HCT116 (cell line): Measurements from ENCODE around the gene VAV2. TPM values are rescaled to one million over a fixed set of nuclear protein-coding genes. Genes with fewer than 3 reads are reported as not detected.

Experiments
- ATAC-seq: fragments of 200-7000 bp; cut with Tn5 transposase; 2 replicates; pipeline ENCODE4 v1.9.1; 2020; ENCODE audit warnings: mild to moderate bottlenecking, moderate library complexity
- BruUV-seq: library from RNA; stranded (reverse); fragments of 400-500 nt; replicated peaks from 2 replicates; lab custom pipeline; 2021; lab: Mats Ljungman, UMichigan
- CTCF ChIA-PET: fragments of 300-600 bp; sonication (Branson Sonifier 250); formaldehyde crosslinking; loops from one replicate; lab custom pipeline; 2021; ENCODE audit warnings: antibody characterized with exemption; lab: Charles Lee
- POLR2A ChIA-PET: fragments of 300-600, 350-600 bp; sonication (Branson Sonifier 250); formaldehyde crosslinking; loops from one replicate; lab custom pipeline; 2021; ENCODE audit warnings: antibody characterized with exemption; lab: Charles Lee
- RAD21 ChIA-PET, 2 experiments: fragments of 300-600 bp; sonication (Branson Sonifier 250); formaldehyde crosslinking; loops; one replicate each; lab custom pipeline; 2023; ENCODE audit warnings: low total read pairs in 2 of 2; ENCODE audit not compliant: uncharacterized antibody in 2 of 2, unreplicated experiment in 2 of 2, low non-redundant PET in 1 of 2; lab: Charles Lee
- DNase-seq: peaks from one replicate; pipeline ENCODE4 v3.0.0-alpha.2; 2010; ENCODE audit warnings: low read depth, low spot score
- H2AFZ ChIP-seq: fragments of 200-600 bp; shearing (Covaris generic), sonication (generic); 2 replicates; pipeline ENCODE4 v1.6.1; 2017; ENCODE audit warnings: low read depth, mixed run types, mixed read lengths, antibody characterized with exemption, low read length; ENCODE audit not compliant: poor library complexity, severe bottlenecking
- H3K27ac ChIP-seq: 2 replicates; pipeline ENCODE4 v1.5.1; 2012; ENCODE audit warnings: low read depth, low read length
- H3K27me3 ChIP-seq: fragments of 200-600 bp; sonication (generic); 2 replicates; pipeline ENCODE4 v1.6.1; 2016; ENCODE audit warnings: mixed run types, low read length, mixed read lengths; ENCODE audit not compliant: insufficient read depth
- H3K36me3 ChIP-seq, 2 experiments: fragments of 200-500 bp in 1 of 2; fragments of 200-600 bp in 1 of 2; sonication (Bioruptor generic) in 1 of 2; sonication (generic) in 1 of 2; 2 replicates each; pipeline versions ENCODE4 v1.5.1 to v1.6.1; 2014 to 2016; ENCODE audit warnings: low read length in 2 of 2, inconsistent platforms in 1 of 2, mixed read lengths in 1 of 2, mixed run types in 1 of 2; ENCODE audit not compliant: insufficient read depth in 2 of 2, control insufficient read depth in 1 of 2
- H3K4me1 ChIP-seq, 2 experiments: fragments of 200-600 bp in 1 of 2; sonication (generic) in 1 of 2; 2 replicates each; pipeline versions ENCODE4 v1.5.1 to v1.6.1; 2012 to 2017; ENCODE audit warnings: low read length in 2 of 2, inconsistent platforms in 1 of 2, mild to moderate bottlenecking in 1 of 2, mixed read lengths in 1 of 2, mixed run types in 1 of 2, moderate library complexity in 1 of 2; ENCODE audit not compliant: insufficient read depth in 2 of 2, control insufficient read depth in 1 of 2
- H3K4me2 ChIP-seq: fragments of 200-600 bp; sonication (generic); 2 replicates; pipeline ENCODE4 v1.6.1; 2017; ENCODE audit warnings: mixed run types, low read length, mixed read lengths
- H3K4me3 ChIP-seq, 2 experiments: fragments of 200-600 bp in 1 of 2; sonication (generic) in 1 of 2; replicated peaks in 1 of 2; 2 replicates each; pipeline ENCODE4 v1.5.1; 2011 to 2016; ENCODE audit warnings: low read length in 2 of 2, control low read depth in 1 of 2, low read depth in 1 of 2, mild to moderate bottlenecking in 1 of 2, mixed read lengths in 1 of 2, mixed run types in 1 of 2
- H3K79me2 ChIP-seq: fragments of 200-600 bp; sonication (generic); 2 replicates; pipeline ENCODE4 v1.6.1; 2017; ENCODE audit warnings: mild to moderate bottlenecking, mixed run types, low read length, moderate library complexity, mixed read lengths; ENCODE audit not compliant: insufficient read depth
- H3K9ac ChIP-seq: fragments of 200-600 bp; sonication (generic); 2 replicates; pipeline ENCODE4 v1.6.1; 2016; ENCODE audit warnings: low read length, mixed read lengths
- H3K9me2 ChIP-seq: fragments of 200-600 bp; sonication (generic), shearing (Covaris generic); 2 replicates; pipeline ENCODE4 v1.6.1; 2017; ENCODE audit warnings: mixed run types, mild to moderate bottlenecking, moderate library complexity; ENCODE audit not compliant: insufficient read depth
- H3K9me3 ChIP-seq, 2 experiments: fragments of 200-500 bp in 1 of 2; fragments of 200-600 bp in 1 of 2; sonication (Bioruptor generic) in 1 of 2; sonication (generic) in 1 of 2; 2 replicates each; pipeline ENCODE4 v1.6.1; 2014 to 2017; ENCODE audit warnings: low read length in 2 of 2, mixed read lengths in 2 of 2, inconsistent platforms in 1 of 2, low read depth in 1 of 2, mild to moderate bottlenecking in 1 of 2, mixed run types in 1 of 2, moderate library complexity in 1 of 2; ENCODE audit not compliant: control insufficient read depth in 1 of 2, insufficient read depth in 1 of 2
- H4K20me1 ChIP-seq: fragments of 200-600 bp; sonication (generic), shearing (Covaris generic); 2 replicates; pipeline ENCODE4 v1.6.1; 2017; ENCODE audit warnings: mixed run types, mild to moderate bottlenecking, moderate library complexity; ENCODE audit not compliant: insufficient read depth
- CEBPB ChIP-seq: IDR thresholded peaks from 2 replicates; pipeline ENCODE4 v1.6.1; 2012; ENCODE audit warnings: low read depth
- CTCF ChIP-seq, 3 experiments: fragments of 200-600 bp in 1 of 3; sonication (generic) in 1 of 3; IDR thresholded peaks in 2 of 3; conservative IDR thresholded peaks in 1 of 3; 2 replicates each; pipeline ENCODE4 v1.5.1; 2012 to 2017; ENCODE audit warnings: low read depth in 2 of 3, low read length in 2 of 3, antibody characterized with exemption in 1 of 3, borderline replicate concordance in 1 of 3, control low read depth in 1 of 3, mild to moderate bottlenecking in 1 of 3, mixed read lengths in 1 of 3, mixed run types in 1 of 3, moderate library complexity in 1 of 3; ENCODE audit not compliant: insufficient read depth in 1 of 3
- ELF1 ChIP-seq: IDR thresholded peaks from 2 replicates; pipeline ENCODE4 v1.6.1; 2012; ENCODE audit warnings: low read depth, borderline replicate concordance
- EZH2 ChIP-seq: fragments of 200-600 bp; sonication (generic); IDR thresholded peaks from 2 replicates; pipeline ENCODE4 v1.6.1; 2017; ENCODE audit warnings: antibody characterized with exemption, mixed run types
- JUND ChIP-seq: IDR thresholded peaks from 2 replicates; pipeline ENCODE4 v1.6.1; 2012
- MAX ChIP-seq: IDR thresholded peaks from 2 replicates; pipeline ENCODE4 v1.6.1; 2012
- POLR2AphosphoS5 ChIP-seq: IDR thresholded peaks from 2 replicates; pipeline ENCODE4 v1.6.1; 2011; ENCODE audit warnings: mild to moderate bottlenecking, low read depth, low read length, moderate library complexity
- RAD21 ChIP-seq: IDR thresholded peaks from 2 replicates; pipeline ENCODE4 v1.6.1; 2012; ENCODE audit warnings: low read depth, mild to moderate bottlenecking
- SIN3A ChIP-seq: IDR thresholded peaks from 2 replicates; pipeline ENCODE4 v1.6.1; 2012; ENCODE audit warnings: low read depth
- SP1 ChIP-seq: IDR thresholded peaks from 2 replicates; pipeline ENCODE4 v1.6.1; 2012; ENCODE audit warnings: low read depth
- SRF ChIP-seq: IDR thresholded peaks from 2 replicates; pipeline ENCODE4 v1.6.1; 2012; ENCODE audit warnings: low read depth
- YY1 ChIP-seq: IDR thresholded peaks from 2 replicates; pipeline ENCODE4 v1.6.1; 2011; ENCODE audit warnings: low read length, low read depth, moderate library complexity, mild to moderate bottlenecking; ENCODE audit not compliant: insufficient replicate concordance; ENCODE audit errors: extremely low read depth
- ZBTB33 ChIP-seq: IDR thresholded peaks from 2 replicates; pipeline ENCODE4 v1.6.1; 2011; ENCODE audit warnings: mild to moderate bottlenecking, low read length, moderate library complexity; ENCODE audit not compliant: insufficient replicate concordance; ENCODE audit errors: extremely low read depth
- ZNF274 ChIP-seq: fragments of 200-500 bp; sonication (Bioruptor generic); IDR thresholded peaks from 2 replicates; pipeline ENCODE4 v1.6.1; 2014; ENCODE audit warnings: mild to moderate bottlenecking, low read depth, low read length, inconsistent platforms
- intact Hi-C: fragments of 100-400 bp; cut with micrococcal nuclease; formaldehyde crosslinking; loops from 2 replicates; pipeline ENCODE4 v1.10.0; 2022
- total RNA-seq: library from RNA; stranded (reverse); gene quantifications from one replicate; pipeline ENCODE4 v1.2.1, GENCODE V29; 2021; ENCODE audit not compliant: unreplicated experiment
- TF ChIP-seq, protein P1 (sequence below): IDR thresholded peaks from 2 replicates; pipeline ENCODE4 v1.6.1; 2012
- TF ChIP-seq, protein P2 (sequence below): IDR thresholded peaks from 2 replicates; pipeline ENCODE4 v1.6.1; 2012; ENCODE audit warnings: low read depth

Gene VAV2
- total RNA-seq, 1 experiment from 2014 or later: 33.2 TPM

GRCh38 chr9:133715866-133716563, 276.1 kb downstream of the VAV2 start:
- H4K20me1 ChIP-seq: no peaks in the 10 kb centered on the region
- H3K36me3 ChIP-seq: no peaks in the 10 kb centered on the region
- H3K4me2 ChIP-seq: no peak overlapping the region
- ATAC-seq: peak; percentile 65
- H3K79me2 ChIP-seq: no peaks in the 10 kb centered on the region
- intact Hi-C loops: no loop called here
- H3K9ac ChIP-seq: no peak overlapping the region
- POLR2A ChIA-PET: no interaction called here
- H3K27me3 ChIP-seq: no peaks in the 10 kb centered on the region
- DNase-seq: no peak
- H3K27ac ChIP-seq: no peak overlapping the region; the same call in 1 of the 2 replicates
- no peak overlapping the region for H3K4me3 ChIP-seq
- H3K9me2 ChIP-seq: no peaks in the 10 kb centered on the region
- no peak overlapping the region for H2AFZ ChIP-seq
- H3K9me3 ChIP-seq: no peaks in the 10 kb centered on the region
- no peaks in the 10 kb centered on the region for H3K4me1 ChIP-seq
- CTCF ChIA-PET: no interaction called here
- no TSS peak for BruUV-seq
- TF ChIP-seq, protein P1, sequence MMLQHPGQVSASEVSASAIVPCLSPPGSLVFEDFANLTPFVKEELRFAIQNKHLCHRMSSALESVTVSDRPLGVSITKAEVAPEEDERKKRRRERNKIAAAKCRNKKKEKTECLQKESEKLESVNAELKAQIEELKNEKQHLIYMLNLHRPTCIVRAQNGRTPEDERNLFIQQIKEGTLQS: no peak
- TF ChIP-seq JUND (no peak), CTCF (IDR thresholded peaks at IDR 0.05 in 2 of 3, conservative IDR thresholded peaks at IDR 0.05 in 1 of 3; ENCODE audit: borderline replicate concordance in 1 of 3, insufficient read depth in 1 of 3, low read depth in 2 of 3, low read length in 2 of 3) (peak; percentile 32 to 44 (median 35); a peak in 4 of 6 replicates), POLR2AphosphoS5 (no peak), MAX (no peak), RAD21 (peak; percentile 69), CEBPB (no peak), ELF1 (no peak), YY1 (no peak), ZBTB33 (no peak), ZNF274 (no peak), SP1 (no peak), SRF (no peak), SIN3A (no peak), EZH2 (no peak)
- TF ChIP-seq, protein P2, sequence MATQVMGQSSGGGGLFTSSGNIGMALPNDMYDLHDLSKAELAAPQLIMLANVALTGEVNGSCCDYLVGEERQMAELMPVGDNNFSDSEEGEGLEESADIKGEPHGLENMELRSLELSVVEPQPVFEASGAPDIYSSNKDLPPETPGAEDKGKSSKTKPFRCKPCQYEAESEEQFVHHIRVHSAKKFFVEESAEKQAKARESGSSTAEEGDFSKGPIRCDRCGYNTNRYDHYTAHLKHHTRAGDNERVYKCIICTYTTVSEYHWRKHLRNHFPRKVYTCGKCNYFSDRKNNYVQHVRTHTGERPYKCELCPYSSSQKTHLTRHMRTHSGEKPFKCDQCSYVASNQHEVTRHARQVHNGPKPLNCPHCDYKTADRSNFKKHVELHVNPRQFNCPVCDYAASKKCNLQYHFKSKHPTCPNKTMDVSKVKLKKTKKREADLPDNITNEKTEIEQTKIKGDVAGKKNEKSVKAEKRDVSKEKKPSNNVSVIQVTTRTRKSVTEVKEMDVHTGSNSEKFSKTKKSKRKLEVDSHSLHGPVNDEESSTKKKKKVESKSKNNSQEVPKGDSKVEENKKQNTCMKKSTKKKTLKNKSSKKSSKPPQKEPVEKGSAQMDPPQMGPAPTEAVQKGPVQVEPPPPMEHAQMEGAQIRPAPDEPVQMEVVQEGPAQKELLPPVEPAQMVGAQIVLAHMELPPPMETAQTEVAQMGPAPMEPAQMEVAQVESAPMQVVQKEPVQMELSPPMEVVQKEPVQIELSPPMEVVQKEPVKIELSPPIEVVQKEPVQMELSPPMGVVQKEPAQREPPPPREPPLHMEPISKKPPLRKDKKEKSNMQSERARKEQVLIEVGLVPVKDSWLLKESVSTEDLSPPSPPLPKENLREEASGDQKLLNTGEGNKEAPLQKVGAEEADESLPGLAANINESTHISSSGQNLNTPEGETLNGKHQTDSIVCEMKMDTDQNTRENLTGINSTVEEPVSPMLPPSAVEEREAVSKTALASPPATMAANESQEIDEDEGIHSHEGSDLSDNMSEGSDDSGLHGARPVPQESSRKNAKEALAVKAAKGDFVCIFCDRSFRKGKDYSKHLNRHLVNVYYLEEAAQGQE: no peak
- RAD21 ChIA-PET: no interaction called here
